Measurements from ENCODE around the gene EAF1.

Gene EAF1

DNA sequence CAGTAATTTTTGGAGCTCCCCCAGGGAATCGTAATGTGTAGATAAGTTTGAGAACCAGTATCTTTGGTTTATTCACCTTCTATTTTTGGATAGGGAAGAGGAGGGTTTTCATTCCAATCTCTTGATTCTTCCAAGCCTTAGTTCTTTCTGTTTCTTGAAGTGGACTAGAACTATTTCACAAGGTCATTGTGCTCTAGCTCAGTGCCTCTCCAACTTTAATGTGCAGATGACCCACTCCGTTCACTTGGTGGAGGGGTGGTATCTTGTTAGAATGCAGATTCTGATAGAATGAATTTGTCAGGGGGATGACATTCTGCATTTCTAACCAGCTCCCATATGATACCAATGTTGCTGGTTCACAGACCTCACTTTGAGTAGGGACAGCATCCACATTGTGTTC is 58.6 kb downstream of the EAF1 start:
- H3K4me1 ChIP-seq (ENCODE audit: insufficient read depth, low read length) = no peaks in the 10 kb centered on the region
- no peak overlapping the region for H3K4me3 ChIP-seq (ENCODE audit: low read length)
- H3K9me3 ChIP-seq (ENCODE audit: low read length) = no peaks in the 10 kb centered on the region
- H2AFZ ChIP-seq (ENCODE audit: low read depth, low read length) = no peak overlapping the region
- H3K36me3 ChIP-seq (ENCODE audit: insufficient read depth, low read length) = no peaks in the 10 kb centered on the region
- no peaks in the 10 kb centered on the region for H3K27me3 ChIP-seq (ENCODE audit: insufficient read depth, low read length)

DNA sequence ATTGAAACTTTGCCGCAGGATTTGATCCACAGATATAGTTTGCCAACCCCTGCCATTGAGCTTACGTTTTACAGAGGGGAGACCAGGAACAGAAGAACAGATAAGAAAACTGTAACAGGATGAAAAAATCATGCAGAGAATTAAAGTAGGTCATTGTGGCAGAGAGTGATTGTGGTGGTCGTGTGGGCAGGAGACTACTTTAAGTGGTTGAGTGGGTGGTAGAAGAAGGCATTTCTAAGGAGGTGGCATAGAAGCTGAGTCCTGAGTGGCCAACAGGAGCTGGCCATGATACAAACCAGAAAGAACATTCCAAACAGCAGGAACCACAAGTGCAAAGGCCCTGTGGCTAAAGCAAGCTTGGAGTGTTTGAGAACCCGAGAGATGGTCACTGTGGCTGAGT is 59.6 kb downstream of the EAF1 start:
- Histone ChIP-seq H3K27me3 (ENCODE audit: insufficient read depth, low read length) (no peaks in the 10 kb centered on the region), H3K9me3 (ENCODE audit: low read length) (no peaks in the 10 kb centered on the region), H3K4me3 (ENCODE audit: low read length) (no peak overlapping the region), H3K4me1 (ENCODE audit: insufficient read depth, low read length) (no peaks in the 10 kb centered on the region), H2AFZ (ENCODE audit: low read depth, low read length) (no peak overlapping the region), H3K36me3 (ENCODE audit: insufficient read depth, low read length) (no peaks in the 10 kb centered on the region)

DNA sequence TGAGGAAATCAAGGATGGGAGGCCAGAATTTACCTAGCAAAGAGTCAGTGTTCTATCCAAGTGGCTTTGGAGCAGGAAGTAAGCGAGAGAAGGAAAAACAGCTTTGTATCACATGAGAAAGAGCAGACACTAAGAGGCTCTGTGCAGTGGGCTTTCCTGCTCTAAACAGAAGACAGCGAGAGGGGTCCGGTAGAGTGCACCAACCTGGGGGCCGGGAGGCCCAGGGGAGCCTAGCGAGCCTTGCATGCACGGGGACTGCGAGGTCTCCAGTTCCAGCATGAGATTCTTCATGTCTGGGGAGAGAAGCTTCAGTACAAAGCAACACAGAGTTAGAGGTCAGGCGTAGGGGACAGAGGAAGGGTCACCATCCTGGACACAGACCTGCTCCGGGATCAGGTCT is 60.6 kb downstream of the EAF1 start:
- H3K27me3 ChIP-seq (ENCODE audit: insufficient read depth, low read length) = no peaks in the 10 kb centered on the region
- no peaks in the 10 kb centered on the region for H3K4me1 ChIP-seq (ENCODE audit: insufficient read depth, low read length)
- no peaks in the 10 kb centered on the region for H3K9me3 ChIP-seq (ENCODE audit: low read length)
- no peaks in the 10 kb centered on the region for H3K36me3 ChIP-seq (ENCODE audit: insufficient read depth, low read length)
- H2AFZ ChIP-seq (ENCODE audit: low read depth, low read length) = no peak overlapping the region
- no peak overlapping the region for H3K4me3 ChIP-seq (ENCODE audit: low read length)

DNA sequence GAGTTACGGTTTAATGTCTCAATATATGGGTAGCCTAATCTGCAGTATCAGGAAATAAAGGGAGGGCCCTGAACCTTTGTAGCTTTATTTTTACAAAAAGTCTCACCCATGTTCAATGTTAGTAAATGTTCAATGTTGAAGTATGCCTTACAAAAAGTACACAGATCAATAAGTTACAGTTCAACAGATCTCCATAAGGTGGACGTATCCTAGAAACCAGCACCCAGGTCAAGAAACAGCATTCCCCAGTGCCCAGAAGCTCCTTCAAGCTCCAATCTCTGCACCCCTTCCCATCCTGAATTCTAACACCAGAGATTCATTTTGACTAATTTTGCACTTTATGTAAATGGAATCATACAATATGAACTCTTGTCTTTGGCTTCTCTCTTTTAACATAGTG is 62.8 kb downstream of the EAF1 start:
- H3K27me3 ChIP-seq (ENCODE audit: insufficient read depth, low read length) = no peaks in the 10 kb centered on the region
- no peaks in the 10 kb centered on the region for H3K36me3 ChIP-seq (ENCODE audit: insufficient read depth, low read length)
- H2AFZ ChIP-seq (ENCODE audit: low read depth, low read length) = no peak overlapping the region
- H3K4me3 ChIP-seq (ENCODE audit: low read length) = no peak overlapping the region
- H3K4me1 ChIP-seq (ENCODE audit: insufficient read depth, low read length) = peaks cover 3% of the 10 kb centered on the region
- no peaks in the 10 kb centered on the region for H3K9me3 ChIP-seq (ENCODE audit: low read length)

DNA sequence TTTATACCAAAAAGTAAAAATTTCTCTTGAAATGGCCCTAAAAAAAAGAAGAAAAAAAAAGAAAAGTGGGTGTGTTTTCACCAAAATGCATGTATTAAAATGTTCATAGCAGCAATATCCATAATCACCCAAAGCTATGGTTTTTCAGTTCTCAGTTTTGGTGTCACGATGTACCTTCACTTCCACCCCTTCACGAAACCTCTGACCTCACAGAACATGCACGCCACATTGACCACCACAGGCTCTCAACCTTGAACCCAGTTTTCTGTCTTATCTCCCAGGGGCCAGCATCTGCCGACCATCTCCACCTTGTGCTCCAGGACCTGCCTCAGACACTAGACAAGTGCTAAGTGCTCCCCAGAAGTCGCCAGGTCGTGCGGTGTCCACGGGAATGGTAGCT is 63.7 kb downstream of the EAF1 start:
- Histone ChIP-seq H3K4me1 (ENCODE audit: insufficient read depth, low read length) (peaks cover 13% of the 10 kb centered on the region), H3K36me3 (ENCODE audit: insufficient read depth, low read length) (no peaks in the 10 kb centered on the region), H3K9me3 (ENCODE audit: low read length) (no peaks in the 10 kb centered on the region), H2AFZ (ENCODE audit: low read depth, low read length) (no peak overlapping the region), H3K27me3 (ENCODE audit: insufficient read depth, low read length) (no peaks in the 10 kb centered on the region), H3K4me3 (ENCODE audit: low read length) (no peak overlapping the region)

Measured in neuron (in vitro differentiated cells).